ENCODE results near the gene CCM2. TPM values are rescaled to one million over a fixed set of nuclear protein-coding genes. Genes with fewer than 3 reads are reported as not detected.

The CCM2 gene
- total and polyA plus RNA-seq, 4 donors = 21.7 to 57.6 (median 51.1) TPM

DNA sequence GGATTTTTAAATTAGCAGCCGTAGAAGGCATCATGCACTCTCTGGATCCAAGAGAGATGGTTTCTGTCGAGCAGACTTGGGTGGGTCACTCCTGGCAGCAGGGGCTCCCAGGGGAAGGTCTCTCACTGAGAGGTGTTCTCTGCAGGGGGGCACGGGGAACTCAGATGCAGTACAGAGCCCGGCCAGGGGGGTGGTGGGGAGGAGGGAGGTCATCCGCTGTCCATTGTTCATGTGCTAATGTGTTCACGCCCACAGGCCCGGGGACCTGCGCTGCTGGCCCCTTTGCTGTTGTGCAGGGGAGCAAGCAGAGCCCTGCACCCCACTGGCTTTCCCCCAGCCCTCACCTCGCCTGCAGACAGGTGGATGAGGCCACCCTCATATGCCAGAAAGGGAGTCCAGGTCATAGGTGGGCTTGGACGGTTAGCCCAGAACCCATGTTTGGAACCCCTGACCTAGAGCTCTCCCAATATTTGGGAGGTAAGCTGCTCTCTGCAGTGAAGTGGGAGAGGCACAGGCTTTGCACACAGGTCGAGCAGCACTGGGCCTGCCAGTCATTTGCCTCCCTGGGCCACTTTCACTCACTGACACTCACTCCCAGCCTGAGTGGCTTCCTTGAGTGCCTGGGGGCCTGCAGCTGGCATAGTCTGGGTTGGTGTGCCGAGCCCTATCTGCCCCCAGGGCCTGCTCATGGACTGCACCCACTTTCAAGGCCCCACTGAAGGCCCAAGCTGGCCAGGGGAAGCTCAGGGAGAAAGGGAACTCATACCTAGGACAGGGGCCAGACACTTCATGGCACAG is 124.1 kb downstream of the CCM2 start:
- Histone ChIP-seq H3K9me3 (ENCODE audit: control insufficient read depth in 4 of 4, insufficient read depth in 3 of 4, low read length in 3 of 4) (no peaks in the 10 kb centered on the region), H3K27ac (ENCODE audit: low read depth in 1 of 2, low read length in 1 of 2) (no peak overlapping the region), H3K9ac (ENCODE audit: insufficient read depth in 1 of 2, low read length in 2 of 2) (no peak overlapping the region), H3K4me1 (ENCODE audit: control insufficient read depth in 5 of 5, insufficient read depth in 5 of 5, low read length in 5 of 5) (peaks cover 0 to 3% (median 0%) of the 10 kb centered on the region in 5 donors), H3K4me3 (no peak overlapping the region), H3K36me3 (ENCODE audit: control insufficient read depth in 4 of 4, insufficient read depth in 4 of 4, low read length in 4 of 4) (no peaks in the 10 kb centered on the region), H3K27me3 (ENCODE audit: control insufficient read depth in 3 of 3, insufficient read depth in 3 of 3, low read length in 2 of 3) (no peaks in the 10 kb centered on the region)
- TF ChIP-seq, protein P1, sequence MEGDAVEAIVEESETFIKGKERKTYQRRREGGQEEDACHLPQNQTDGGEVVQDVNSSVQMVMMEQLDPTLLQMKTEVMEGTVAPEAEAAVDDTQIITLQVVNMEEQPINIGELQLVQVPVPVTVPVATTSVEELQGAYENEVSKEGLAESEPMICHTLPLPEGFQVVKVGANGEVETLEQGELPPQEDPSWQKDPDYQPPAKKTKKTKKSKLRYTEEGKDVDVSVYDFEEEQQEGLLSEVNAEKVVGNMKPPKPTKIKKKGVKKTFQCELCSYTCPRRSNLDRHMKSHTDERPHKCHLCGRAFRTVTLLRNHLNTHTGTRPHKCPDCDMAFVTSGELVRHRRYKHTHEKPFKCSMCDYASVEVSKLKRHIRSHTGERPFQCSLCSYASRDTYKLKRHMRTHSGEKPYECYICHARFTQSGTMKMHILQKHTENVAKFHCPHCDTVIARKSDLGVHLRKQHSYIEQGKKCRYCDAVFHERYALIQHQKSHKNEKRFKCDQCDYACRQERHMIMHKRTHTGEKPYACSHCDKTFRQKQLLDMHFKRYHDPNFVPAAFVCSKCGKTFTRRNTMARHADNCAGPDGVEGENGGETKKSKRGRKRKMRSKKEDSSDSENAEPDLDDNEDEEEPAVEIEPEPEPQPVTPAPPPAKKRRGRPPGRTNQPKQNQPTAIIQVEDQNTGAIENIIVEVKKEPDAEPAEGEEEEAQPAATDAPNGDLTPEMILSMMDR (IDR thresholded peaks at IDR 0.05; ENCODE audit: control extremely low read depth, extremely low read depth) = no peak
- WGBS, 2 donors = 78 to 83% methylated on average over 12 of the region's 12 CpGs
- DNase-seq (no peak), ATAC-seq (ENCODE audit: insufficient read depth, low FRiP score) (no peak)

DNA sequence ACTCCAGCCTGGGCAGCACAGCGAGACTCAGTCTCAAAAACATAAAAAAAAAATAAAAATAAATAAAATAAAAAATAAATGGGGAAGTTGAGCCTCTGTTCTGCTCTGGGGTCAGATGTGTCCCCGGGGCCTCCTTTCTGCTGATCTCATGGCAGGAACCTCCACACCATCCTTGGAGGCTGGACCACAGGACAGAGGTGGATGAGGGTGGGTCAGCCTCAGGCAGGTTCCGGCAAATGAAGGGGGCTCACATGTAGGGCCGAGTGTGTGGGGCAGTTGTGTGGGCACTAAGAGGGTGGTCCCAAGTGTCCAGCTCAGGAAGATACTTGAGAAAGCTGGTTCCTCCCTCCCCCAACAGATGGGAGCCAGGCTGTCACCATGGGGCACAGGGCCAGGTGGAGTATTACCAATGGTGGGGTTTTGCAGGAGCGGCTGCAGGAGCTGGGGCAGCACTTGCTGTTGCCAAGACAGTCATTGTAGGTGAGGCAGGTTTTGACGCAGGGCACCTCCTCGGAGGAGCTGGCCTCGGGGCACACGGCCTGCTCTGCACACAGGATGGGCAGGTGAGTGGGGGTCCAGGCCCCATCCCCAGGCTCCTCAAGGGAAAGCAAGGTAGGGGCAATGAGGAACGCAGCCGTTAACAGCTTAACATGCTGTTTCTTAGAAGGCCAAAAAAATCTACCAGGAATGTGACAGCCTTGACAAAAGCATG is 125.3 kb downstream of the CCM2 start:
- ATAC-seq (ENCODE audit: insufficient read depth, low FRiP score) (no peak), DNase-seq (no peak)
- H3K4me1 ChIP-seq (ENCODE audit: control insufficient read depth in 5 of 5, insufficient read depth in 5 of 5, low read length in 5 of 5) = peaks cover 0 to 3% (median 0%) of the 10 kb centered on the region in 5 donors
- no peaks in the 10 kb centered on the region for H3K27me3 ChIP-seq (ENCODE audit: control insufficient read depth in 3 of 3, insufficient read depth in 3 of 3, low read length in 2 of 3)
- H3K9me3 ChIP-seq (ENCODE audit: control insufficient read depth in 4 of 4, insufficient read depth in 3 of 4, low read length in 3 of 4) = no peaks in the 10 kb centered on the region
- no peaks in the 10 kb centered on the region for H3K36me3 ChIP-seq (ENCODE audit: control insufficient read depth in 4 of 4, insufficient read depth in 4 of 4, low read length in 4 of 4)
- no peak overlapping the region for H3K4me3 ChIP-seq
- H3K27ac ChIP-seq (ENCODE audit: low read depth in 1 of 2, low read length in 1 of 2) = no peak overlapping the region
- no peak overlapping the region for H3K9ac ChIP-seq (ENCODE audit: insufficient read depth in 1 of 2, low read length in 2 of 2)
- 91 to 92% methylated on average over 11 of the region's 11 CpGs for WGBS, 2 donors
- TF ChIP-seq, protein P1 (IDR thresholded peaks at IDR 0.05; ENCODE audit: control extremely low read depth, extremely low read depth) = no peak

Small RNA genes within 50 kb of the gene (small RNA-seq; reads per million reads assigned to genes)
- gene SNORA5A (ENCODE audit: low replicate concordance) (3.1 reads per million, percentile 93 among the genes with 10 or more reads in this experiment), gene SNORA5B (ENCODE audit: low replicate concordance) (not detected), gene SNORA5C (ENCODE audit: low replicate concordance) (21.0 reads per million, percentile 97 among the genes with 10 or more reads in this experiment)

Other genes starting within 250 kb of the CCM2 start
- gene PPIA, start 203.5 kb upstream of the CCM2 start, total RNA-seq = 1,000 to 10,000 TPM; 1,416 to 1,610 TPM
- 1,000 to 10,000 TPM; 3,319 to 5,113 TPM for gene PPIA, start 203.5 kb upstream of the CCM2 start, polyA plus RNA-seq
- gene H2AZ2, start 152.1 kb upstream of the CCM2 start, total RNA-seq = 100 to 1,000 TPM; 106 to 202 TPM
- 100 to 1,000 TPM in 1 of 2 donors, 10 to 100 TPM in 1; 81.0 to 117 TPM for gene H2AZ2, start 152.1 kb upstream of the CCM2 start, polyA plus RNA-seq
- 10 to 100 TPM; 22.5 to 48.9 TPM for gene PURB, start 114.7 kb upstream of the CCM2 start, total RNA-seq
- gene PURB, start 114.7 kb upstream of the CCM2 start, polyA plus RNA-seq = 1 to 10 TPM; 7.9 to 8.8 TPM
- 10 to 100 TPM; 11.9 to 44.6 TPM for gene MYO1G, start 21.2 kb upstream of the CCM2 start, total RNA-seq
- gene MYO1G, start 21.2 kb upstream of the CCM2 start, polyA plus RNA-seq = 10 to 100 TPM; 21.8 to 76.8 TPM
- gene NACAD, start 88.8 kb downstream of the CCM2 start, total RNA-seq = 1 to 10 TPM; 2.3 to 3.7 TPM
- gene NACAD, start 88.8 kb downstream of the CCM2 start, polyA plus RNA-seq = 1 to 10 TPM in 1 of 2 donors, under 1 TPM in 1; 0.85 to 1.2 TPM
- gene TBRG4, start 111.5 kb downstream of the CCM2 start, total RNA-seq = 10 to 100 TPM; 32.2 to 65.6 TPM
- gene TBRG4, start 111.5 kb downstream of the CCM2 start, polyA plus RNA-seq = 10 to 100 TPM; 36.2 to 57.6 TPM
- 10 to 100 TPM; 47.3 to 49.8 TPM for gene RAMP3, start 157.6 kb downstream of the CCM2 start, total RNA-seq
- gene RAMP3, start 157.6 kb downstream of the CCM2 start, polyA plus RNA-seq = 100 to 1,000 TPM in 1 of 2 donors, 10 to 100 TPM in 1; 76.8 to 116 TPM

All from lung (tissue), 13 donors.